GM19099 (cell line): ENCODE measurements around the gene POLR1A.

Source experiments
- POLR2A ChIP-seq: IDR thresholded peaks from 3 replicates; pipeline ENCODE4 v1.6.1; 2011; ENCODE audit warnings: low read depth; ENCODE audit not compliant: insufficient read length; ENCODE audit errors: extremely low read depth

The POLR1A gene

DNA sequence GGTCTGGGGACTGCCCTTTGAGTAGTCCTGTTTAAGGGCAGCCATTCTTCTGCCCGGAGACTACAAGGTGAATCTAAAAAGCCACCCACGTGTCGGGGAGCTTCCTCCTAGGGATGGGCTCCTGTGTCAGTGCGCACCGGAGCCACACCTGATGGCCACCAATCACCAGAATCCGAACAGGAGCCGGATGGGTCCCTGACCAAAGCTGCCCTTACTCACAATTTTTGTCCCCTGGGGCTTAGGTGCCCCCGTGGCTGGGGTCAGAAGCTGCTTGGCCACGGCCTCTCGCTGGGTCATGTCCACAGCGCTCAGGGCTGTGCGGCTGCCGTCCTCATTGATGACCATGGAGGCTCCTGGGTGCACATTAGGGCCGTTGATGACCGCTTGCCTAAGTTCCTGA is 30.9 kb downstream of the POLR1A start:
- TF ChIP-seq POLR2A, result no peak

DNA sequence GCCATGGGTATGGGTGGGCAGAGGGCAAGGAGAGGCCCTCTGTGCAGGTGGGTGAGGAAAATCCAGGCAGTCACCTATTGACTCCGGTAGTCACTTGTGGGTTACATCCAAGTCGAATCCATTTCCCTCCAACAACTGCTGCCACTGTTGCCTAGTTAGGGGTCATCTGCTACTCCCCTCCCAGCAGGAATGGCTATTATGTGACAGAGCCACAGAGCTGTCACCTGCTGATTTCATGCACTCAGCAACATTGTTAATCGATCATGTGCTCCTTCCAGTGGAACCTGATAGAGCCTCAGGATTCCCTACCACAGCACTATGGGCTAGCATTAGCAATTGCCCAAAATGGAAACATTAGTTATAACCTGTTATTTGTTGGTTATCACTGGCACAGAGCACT is 31.4 kb downstream of the POLR1A start:
- TF ChIP-seq POLR2A, result no peak

GRCh38 chr2:86073225-86073624 is 32.5 kb downstream of the POLR1A start:
- no peak for TF ChIP-seq POLR2A

- TF ChIP-seq POLR2A, result no peak
Measured at GRCh38 chr2:86072271-86072858, 33.3 kb downstream of the POLR1A start.

DNA sequence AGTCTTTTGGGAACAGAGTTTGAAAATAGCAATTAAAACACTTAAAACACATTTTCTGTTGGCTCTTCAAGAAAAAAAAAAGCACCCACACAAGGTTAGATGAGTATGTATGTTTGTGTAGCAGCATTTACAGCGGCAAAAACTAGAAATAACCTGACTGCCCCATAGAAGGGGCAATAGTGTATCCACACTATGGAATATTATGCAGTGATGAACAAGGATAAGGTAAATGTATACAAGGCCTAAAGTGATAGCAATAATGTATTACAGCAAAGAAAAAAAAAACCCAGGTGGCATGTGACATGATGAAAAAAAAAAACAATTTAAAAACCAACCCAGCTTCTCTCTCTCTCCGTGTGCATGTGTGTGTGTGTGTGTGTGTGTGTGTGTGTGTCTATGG is 34.8 kb downstream of the POLR1A start:
- no peak for TF ChIP-seq POLR2A

- no peak for TF ChIP-seq POLR2A
Measured at GRCh38 chr2:86069783-86070339, 35.8 kb downstream of the POLR1A start.

DNA sequence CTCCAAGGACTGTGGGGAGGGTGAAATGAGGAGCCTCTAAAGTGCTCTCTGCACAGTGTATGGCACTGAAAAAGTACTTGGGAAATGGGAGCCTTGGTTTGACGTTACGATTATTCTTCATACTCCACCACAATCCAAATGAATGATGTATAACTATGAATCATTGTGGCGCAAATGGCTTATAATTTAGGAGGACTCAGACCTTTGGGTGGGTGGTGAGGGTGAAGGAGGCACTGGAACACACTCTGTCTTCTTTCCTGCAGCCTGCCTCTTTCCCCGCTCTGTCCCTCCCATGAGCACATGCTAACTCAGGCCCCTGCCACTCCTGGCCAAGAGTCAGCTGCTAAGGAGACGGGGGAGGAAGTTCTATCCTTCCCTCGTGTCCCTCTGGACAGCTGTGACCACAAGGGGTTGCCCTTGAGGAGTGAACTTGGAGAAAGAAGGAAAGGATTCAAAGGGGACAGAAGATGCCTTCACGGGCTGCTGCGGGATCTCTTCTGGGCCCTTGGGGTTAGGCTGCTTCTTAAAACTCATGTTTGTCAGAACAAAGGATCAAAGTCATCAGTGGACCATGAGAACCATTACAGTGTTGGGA is 36.5 kb downstream of the POLR1A start:
- no peak for TF ChIP-seq POLR2A

DNA sequence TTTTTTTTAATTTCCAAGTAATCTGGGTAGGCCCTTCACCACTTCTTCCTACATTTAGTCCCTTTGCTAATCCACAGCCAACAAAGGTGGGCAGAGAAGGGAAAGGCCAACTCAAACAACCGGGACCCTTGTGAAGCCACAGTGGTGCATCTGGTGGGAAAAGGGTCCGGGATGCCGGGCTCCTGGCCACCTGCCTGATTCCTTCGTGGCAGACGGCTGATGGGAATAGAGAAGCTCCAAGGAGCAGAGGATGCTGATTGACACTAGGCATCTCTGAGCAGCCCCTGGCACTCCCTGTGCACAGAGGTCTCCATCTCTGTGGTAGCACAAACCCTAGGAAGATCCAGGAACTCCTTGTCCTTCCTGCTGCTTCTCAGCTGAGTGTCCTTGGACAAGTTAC is 37.0 kb downstream of the POLR1A start:
- TF ChIP-seq POLR2A, result no peak

DNA sequence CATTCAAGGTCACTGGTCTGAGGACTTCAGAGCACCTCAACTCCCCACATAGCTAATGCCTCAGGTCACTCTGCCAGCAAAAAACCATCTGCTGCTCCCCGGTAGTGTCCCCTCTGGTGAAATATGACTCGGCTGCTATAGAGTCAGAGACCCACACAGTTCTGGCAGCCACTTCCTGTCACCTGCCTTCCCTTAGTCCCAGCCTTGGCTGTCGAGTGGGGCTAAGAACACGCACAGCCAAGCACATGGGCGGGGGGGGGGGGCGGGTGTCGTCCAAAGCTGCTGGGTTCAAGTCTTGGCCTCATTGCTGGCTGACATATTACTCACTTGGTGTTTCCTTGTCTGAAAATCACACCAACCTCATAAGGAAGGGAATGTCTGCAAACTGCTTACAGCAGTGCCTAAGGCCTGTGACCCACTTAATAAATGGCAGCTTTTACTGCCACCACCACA is 37.5 kb downstream of the POLR1A start:
- no peak for TF ChIP-seq POLR2A

- TF ChIP-seq POLR2A, result no peak
Measured at GRCh38 chr2:86066915-86067314, 38.8 kb downstream of the POLR1A start.

- no peak for TF ChIP-seq POLR2A
Measured at GRCh38 chr2:86066007-86066578, 39.6 kb downstream of the POLR1A start.

DNA sequence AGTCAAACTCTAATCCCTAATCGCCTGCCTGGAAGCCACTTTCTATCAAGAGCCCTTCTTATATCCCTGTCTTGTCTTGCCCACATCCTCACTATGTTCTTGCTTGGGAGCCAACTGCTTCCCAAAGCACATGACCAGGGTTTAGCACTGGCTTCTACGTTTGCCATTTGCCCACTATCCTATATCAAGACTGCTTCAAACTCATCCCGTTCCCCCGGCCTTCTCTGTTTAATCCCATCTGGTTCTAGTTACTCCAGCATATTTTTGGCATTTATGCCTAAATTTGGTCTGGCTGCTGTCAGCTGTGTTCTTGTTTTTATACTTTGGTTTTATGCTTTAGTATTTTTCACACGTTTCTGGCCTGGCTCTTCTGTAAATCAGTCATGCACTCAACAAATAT is 40.2 kb downstream of the POLR1A start:
- no peak for TF ChIP-seq POLR2A

DNA sequence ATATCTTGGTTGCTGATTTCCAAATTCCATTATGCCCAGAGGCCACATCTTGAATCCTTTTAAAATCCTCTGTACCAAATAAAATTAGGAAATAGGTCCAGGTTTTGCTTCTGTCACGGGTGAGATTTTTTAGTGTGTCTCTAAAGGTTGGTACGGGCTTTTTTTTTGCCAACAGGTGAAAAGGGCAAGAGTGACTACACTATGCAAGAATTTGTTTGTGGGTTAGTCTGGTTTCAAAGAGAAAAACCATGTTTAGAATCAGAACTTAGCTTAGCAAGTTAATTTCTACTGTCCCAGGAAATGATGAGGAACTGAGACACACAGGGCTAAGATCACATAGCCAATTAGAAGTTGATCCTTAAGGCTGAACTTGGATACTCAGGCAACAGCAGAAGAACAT is 41.7 kb downstream of the POLR1A start:
- no peak for TF ChIP-seq POLR2A

GRCh38 chr2:86062043-86062442 is 43.6 kb downstream of the POLR1A start:
- no peak for TF ChIP-seq POLR2A

- no peak for TF ChIP-seq POLR2A
Measured at GRCh38 chr2:86056590-86057331, 48.9 kb downstream of the POLR1A start.
